Activated CD8-positive, alpha-beta memory T cell treated with anti-CD3 and anti-CD28 coated beads, Interleukin-2, amount 50 U/mL, for 1 hour (primary cell): ENCODE results near the gene TMEM132D.

Source experiments
- DNase-seq: peaks from one replicate; pipeline ENCODE4 v3.0.0-alpha.2; 2020; ENCODE audit errors: extremely low read depth

TMEM132D gene

GRCh38 chr12:129873111-129873832, 30.6 kb downstream of the TMEM132D start:
- no peak for DNase-seq

GRCh38 chr12:129871991-129872972, 31.5 kb downstream of the TMEM132D start:
- DNase-seq: no peak

- no peak for DNase-seq
These were observed 33.0 kb downstream of the TMEM132D start for GRCh38 chr12:129870796-129871195.

- no peak for DNase-seq
These were observed 33.7 kb downstream of the TMEM132D start for GRCh38 chr12:129870136-129870535.

GRCh38 chr12:129868575-129868974, 35.2 kb downstream of the TMEM132D start:
- no peak for DNase-seq

- DNase-seq: no peak
These were observed 39.9 kb downstream of the TMEM132D start for GRCh38 chr12:129863938-129864337.

GRCh38 chr12:129862561-129863175, 41.2 kb downstream of the TMEM132D start:
- no peak for DNase-seq

GRCh38 chr12:129861951-129862350, 41.9 kb downstream of the TMEM132D start:
- no peak for DNase-seq

GRCh38 chr12:129854591-129854990, 49.2 kb downstream of the TMEM132D start:
- no peak for DNase-seq

GRCh38 chr12:129851296-129851695, 52.5 kb downstream of the TMEM132D start:
- no peak for DNase-seq

- DNase-seq: no peak
These were observed 54.9 kb downstream of the TMEM132D start for GRCh38 chr12:129848876-129849275.

GRCh38 chr12:129847063-129847462, 56.8 kb downstream of the TMEM132D start:
- DNase-seq: no peak

GRCh38 chr12:129844662-129845220, 59.1 kb downstream of the TMEM132D start:
- no peak for DNase-seq

GRCh38 chr12:129841251-129841650, 62.6 kb downstream of the TMEM132D start:
- DNase-seq: no peak

- no peak for DNase-seq
These were observed 63.5 kb downstream of the TMEM132D start for GRCh38 chr12:129840145-129840884.

GRCh38 chr12:129839679-129840078, 64.1 kb downstream of the TMEM132D start:
- no peak for DNase-seq

- no peak for DNase-seq
These were observed 72.5 kb downstream of the TMEM132D start for GRCh38 chr12:129831294-129831693.

- DNase-seq: no peak
These were observed 73.0 kb downstream of the TMEM132D start for GRCh38 chr12:129830796-129831195.

- DNase-seq: no peak
These were observed 75.9 kb downstream of the TMEM132D start for GRCh38 chr12:129827866-129828384.

- DNase-seq: no peak
These were observed 76.5 kb downstream of the TMEM132D start for GRCh38 chr12:129827102-129827865.
